Lower leg skin (tissue), 4 donors: ENCODE measurements around the gene CCND2. TPM values are rescaled to one million over a fixed set of nuclear protein-coding genes. Genes with fewer than 3 reads are reported as not detected.

Source experiments
- DNase-seq, 2 donors: peaks; one replicate each; pipeline ENCODE4 v3.0.0-alpha.2; 2019; ENCODE audit warnings: low spot score in 2 of 2
- H3K4me3 ChIP-seq: fragments of 200-600 bp; sonication (generic); 2 replicates; pipeline ENCODE4 v1.5.1; 2017; ENCODE audit warnings: mild to moderate bottlenecking, low read depth; ENCODE audit not compliant: poor library complexity, severe bottlenecking
- CTCF ChIP-seq, 3 donors: fragments of 450-650 bp; IDR thresholded peaks; one replicate each; pipeline ENCODE4 v1.5.1; 2016; ENCODE audit warnings: antibody characterized with exemption in 3 of 3, mild to moderate bottlenecking in 3 of 3, moderate library complexity in 2 of 3
- POLR2A ChIP-seq, 2 donors: fragments of 450-650 bp; IDR thresholded peaks; one replicate each; pipeline ENCODE4 v1.6.1; 2016 to 2017; ENCODE audit warnings: antibody characterized with exemption in 2 of 2, mild to moderate bottlenecking in 1 of 2, moderate library complexity in 1 of 2
- WGBS, 2 donors: methylation state at CpG; one replicate each; pipeline ENCODE4 v1.1.5; 2018; 5-methylcytosine and 5-hydroxymethylcytosine counted together
- intact Hi-C: fragments of 100-400 bp; cut with DNase I; formaldehyde crosslinking; loops from one replicate; pipeline ENCODE4 v1.15.0; 2023; ENCODE audit warnings: low total_unique reads
- total RNA-seq, 4 donors: library from RNA; depleted of rRNA; stranded (reverse); fragments of >200 nt; gene quantifications; one replicate each; pipeline ENCODE4 v1.1.0, GENCODE V29; 2016

Gene CCND2
- total RNA-seq, 4 donors from 2014 or later, result 14.5 to 29.5 (median 26.6) TPM

GRCh38 chr12:4292341-4293073, 18.9 kb downstream of the CCND2 start:
- H3K4me3 ChIP-seq, result no peak overlapping the region
- TF ChIP-seq POLR2A (IDR thresholded peaks at IDR 0.05) (no peak), CTCF (IDR thresholded peaks at IDR 0.05) (no peak)
- no peak for DNase-seq
- intact Hi-C loops, result no loop called here
- WGBS, 2 donors, result 79 to 83% methylated on average over 16 of the region's 16 CpGs

- no peak overlapping the region for H3K4me3 ChIP-seq
- intact Hi-C loops, result no loop called here
- TF ChIP-seq POLR2A (IDR thresholded peaks at IDR 0.05), result no peak
- TF ChIP-seq CTCF (IDR thresholded peaks at IDR 0.05), result no peak
- 81 to 83% methylated on average over 14 of the region's 14 CpGs for WGBS, 2 donors
- no peak for DNase-seq
Measured at GRCh38 chr12:4293299-4293965, 19.9 kb downstream of the CCND2 start.

- intact Hi-C loops, result no loop called here
- no peak overlapping the region for H3K4me3 ChIP-seq
- 74 to 76% methylated on average over 16 of the region's 16 CpGs for WGBS, 2 donors
- DNase-seq, result no peak
- no peak for TF ChIP-seq POLR2A (IDR thresholded peaks at IDR 0.05)
- TF ChIP-seq CTCF (IDR thresholded peaks at IDR 0.05), result no peak
Measured at GRCh38 chr12:4293966-4294505, 20.5 kb downstream of the CCND2 start.

GRCh38 chr12:4296751-4297150, 23.2 kb downstream of the CCND2 start:
- TF ChIP-seq POLR2A (IDR thresholded peaks at IDR 0.05) (no peak), CTCF (IDR thresholded peaks at IDR 0.05) (no peak)
- 66 to 68% methylated on average over 6 of the region's 6 CpGs for WGBS, 2 donors
- H3K4me3 ChIP-seq, result no peak overlapping the region
- DNase-seq, result no peak
- intact Hi-C loops, result no loop called here

GRCh38 chr12:4297617-4298016, 24.1 kb downstream of the CCND2 start:
- DNase-seq, result no peak
- no peak overlapping the region for H3K4me3 ChIP-seq
- WGBS, 2 donors, result 88 to 91% methylated on average over 13 of the region's 13 CpGs
- intact Hi-C loops, result no loop called here
- no peak for TF ChIP-seq CTCF (IDR thresholded peaks at IDR 0.05)
- no peak for TF ChIP-seq POLR2A (IDR thresholded peaks at IDR 0.05)
